ENCODE measurements around the gene GRHL3. TPM values are rescaled to one million over a fixed set of nuclear protein-coding genes. Genes with fewer than 3 reads are reported as not detected.

The GRHL3 gene
- polyA plus RNA-seq, 4 donors: 0.22 to 11.7 (median 5.9) TPM

GRCh38 chr1:24366707-24367106 lies 47.5 kb downstream of the GRHL3 start:
- DNase-seq (ENCODE audit: low read depth in 4 of 4, low spot score in 3 of 4): no peak

GRCh38 chr1:24369199-24369598 lies 50.0 kb downstream of the GRHL3 start:
- no peak for DNase-seq (ENCODE audit: low read depth in 4 of 4, low spot score in 3 of 4)

GRCh38 chr1:24369801-24370200 lies 50.6 kb downstream of the GRHL3 start:
- no peak for DNase-seq (ENCODE audit: low read depth in 4 of 4, low spot score in 3 of 4)

GRCh38 chr1:24373044-24373443 lies 53.9 kb downstream of the GRHL3 start:
- DNase-seq (ENCODE audit: low read depth in 4 of 4, low spot score in 3 of 4): no peak

- no peak for DNase-seq (ENCODE audit: low read depth in 4 of 4, low spot score in 3 of 4)
Observed at GRCh38 chr1:24373710-24374109, 54.6 kb downstream of the GRHL3 start.

- DNase-seq (ENCODE audit: low read depth in 4 of 4, low spot score in 3 of 4): no peak
Observed at GRCh38 chr1:24374891-24375786, 56.0 kb downstream of the GRHL3 start.

GRCh38 chr1:24379733-24380315 lies 60.7 kb downstream of the GRHL3 start:
- no peak for DNase-seq (ENCODE audit: low read depth in 4 of 4, low spot score in 3 of 4)

GRCh38 chr1:24380508-24380907 lies 61.4 kb downstream of the GRHL3 start:
- no peak for DNase-seq (ENCODE audit: low read depth in 4 of 4, low spot score in 3 of 4)

GRCh38 chr1:24381256-24381655 lies 62.1 kb downstream of the GRHL3 start:
- no peak for DNase-seq (ENCODE audit: low read depth in 4 of 4, low spot score in 3 of 4)

- DNase-seq (ENCODE audit: low read depth in 4 of 4, low spot score in 3 of 4): no peak
Observed at GRCh38 chr1:24382165-24382577, 63.0 kb downstream of the GRHL3 start.

- no peak for DNase-seq (ENCODE audit: low read depth in 4 of 4, low spot score in 3 of 4)
Observed at GRCh38 chr1:24383381-24383940, 64.3 kb downstream of the GRHL3 start.

GRCh38 chr1:24384251-24385090 lies 65.3 kb downstream of the GRHL3 start:
- no peak for DNase-seq (ENCODE audit: low read depth in 4 of 4, low spot score in 3 of 4)

- no peak for DNase-seq (ENCODE audit: low read depth in 4 of 4, low spot score in 3 of 4)
Observed at GRCh38 chr1:24385160-24385940, 66.2 kb downstream of the GRHL3 start.

- DNase-seq (ENCODE audit: low read depth in 4 of 4, low spot score in 3 of 4): no peak
Observed at GRCh38 chr1:24386241-24386640, 67.1 kb downstream of the GRHL3 start.

GRCh38 chr1:24386931-24387330 lies 67.8 kb downstream of the GRHL3 start:
- DNase-seq (ENCODE audit: low read depth in 4 of 4, low spot score in 3 of 4): no peak

GRCh38 chr1:24387636-24388175 lies 68.5 kb downstream of the GRHL3 start:
- DNase-seq (ENCODE audit: low read depth in 4 of 4, low spot score in 3 of 4): no peak

GRCh38 chr1:24388331-24388885 lies 69.3 kb downstream of the GRHL3 start:
- no peak for DNase-seq (ENCODE audit: low read depth in 4 of 4, low spot score in 3 of 4)

- no peak for DNase-seq (ENCODE audit: low read depth in 4 of 4, low spot score in 3 of 4)
Observed at GRCh38 chr1:24389231-24389678, 70.1 kb downstream of the GRHL3 start.
